ENCODE data around the gene SPTBN4. TPM values are rescaled to one million over a fixed set of nuclear protein-coding genes. Genes with fewer than 3 reads are reported as not detected.

SPTBN4 gene
- total and polyA plus RNA-seq, 4 donors = 0.58 to 0.80 (median 0.72) TPM

DNA sequence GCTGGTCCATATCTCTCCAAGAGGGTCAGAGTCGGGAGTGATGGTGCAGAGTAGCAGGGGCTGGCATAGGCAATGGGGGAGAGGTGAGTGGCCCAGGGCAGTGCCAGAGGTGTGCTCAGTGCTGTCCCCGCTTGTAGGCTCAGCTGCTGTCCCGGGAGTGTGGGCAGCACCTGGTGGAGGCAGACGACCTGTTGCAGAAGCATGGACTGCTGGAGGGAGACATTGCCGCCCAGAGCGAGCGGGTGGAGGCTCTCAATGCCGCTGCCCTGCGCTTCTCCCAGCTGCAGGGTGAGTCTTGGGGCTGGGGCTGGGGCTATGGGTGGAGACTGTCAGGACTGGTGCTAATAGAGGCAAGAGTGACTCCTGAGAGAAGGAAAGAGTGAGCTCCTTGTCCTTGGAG is 39.3 kb downstream of the SPTBN4 start:
- Histone ChIP-seq H3K27ac (ENCODE audit: low read depth in 1 of 2, low read length in 1 of 2) (no peak overlapping the region), H3K4me1 (ENCODE audit: control insufficient read depth in 5 of 5, insufficient read depth in 5 of 5, low read length in 5 of 5) (no peaks in the 10 kb centered on the region), H3K36me3 (ENCODE audit: control insufficient read depth in 4 of 4, insufficient read depth in 4 of 4, low read length in 4 of 4) (no peaks in the 10 kb centered on the region), H3K9me3 (ENCODE audit: control insufficient read depth in 4 of 4, insufficient read depth in 3 of 4, low read length in 3 of 4) (no peaks in the 10 kb centered on the region), H3K4me3 (no peak overlapping the region), H3K9ac (ENCODE audit: insufficient read depth in 1 of 2, low read length in 2 of 2) (no peak overlapping the region), H3K27me3 (ENCODE audit: control insufficient read depth in 3 of 3, insufficient read depth in 3 of 3, low read length in 2 of 3) (peaks cover 0 to 7% (median 3%) of the 10 kb centered on the region in 3 donors)
- TF ChIP-seq, protein P1, sequence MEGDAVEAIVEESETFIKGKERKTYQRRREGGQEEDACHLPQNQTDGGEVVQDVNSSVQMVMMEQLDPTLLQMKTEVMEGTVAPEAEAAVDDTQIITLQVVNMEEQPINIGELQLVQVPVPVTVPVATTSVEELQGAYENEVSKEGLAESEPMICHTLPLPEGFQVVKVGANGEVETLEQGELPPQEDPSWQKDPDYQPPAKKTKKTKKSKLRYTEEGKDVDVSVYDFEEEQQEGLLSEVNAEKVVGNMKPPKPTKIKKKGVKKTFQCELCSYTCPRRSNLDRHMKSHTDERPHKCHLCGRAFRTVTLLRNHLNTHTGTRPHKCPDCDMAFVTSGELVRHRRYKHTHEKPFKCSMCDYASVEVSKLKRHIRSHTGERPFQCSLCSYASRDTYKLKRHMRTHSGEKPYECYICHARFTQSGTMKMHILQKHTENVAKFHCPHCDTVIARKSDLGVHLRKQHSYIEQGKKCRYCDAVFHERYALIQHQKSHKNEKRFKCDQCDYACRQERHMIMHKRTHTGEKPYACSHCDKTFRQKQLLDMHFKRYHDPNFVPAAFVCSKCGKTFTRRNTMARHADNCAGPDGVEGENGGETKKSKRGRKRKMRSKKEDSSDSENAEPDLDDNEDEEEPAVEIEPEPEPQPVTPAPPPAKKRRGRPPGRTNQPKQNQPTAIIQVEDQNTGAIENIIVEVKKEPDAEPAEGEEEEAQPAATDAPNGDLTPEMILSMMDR (IDR thresholded peaks at IDR 0.05; ENCODE audit: control extremely low read depth, extremely low read depth) = no peak
- WGBS, 2 donors = 68 to 84% methylated on average over 9 of the region's 9 CpGs
- DNase-seq = no peak
- ATAC-seq (ENCODE audit: insufficient read depth, low FRiP score) = no peak

DNA sequence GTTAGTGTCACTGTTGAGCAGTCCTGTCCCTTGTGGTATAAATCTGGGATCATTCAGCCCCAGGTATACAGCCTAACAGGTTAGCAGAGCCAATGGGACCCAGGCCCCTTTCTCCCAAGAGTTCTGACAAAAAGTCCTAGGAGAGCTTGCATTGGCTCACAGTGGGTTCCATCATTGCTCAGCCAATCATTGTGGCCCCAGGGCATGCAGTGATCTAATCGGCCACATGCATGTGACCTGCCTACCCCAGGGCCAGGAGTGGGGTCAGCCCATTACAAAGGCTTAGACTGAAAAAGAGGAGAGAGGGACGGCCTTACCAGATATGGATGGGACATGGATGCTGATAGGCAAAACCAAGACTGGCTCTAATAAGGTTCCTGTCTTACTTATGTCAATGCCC is 41.1 kb downstream of the SPTBN4 start:
- no peaks in the 10 kb centered on the region for H3K9me3 ChIP-seq (ENCODE audit: control insufficient read depth in 4 of 4, insufficient read depth in 3 of 4, low read length in 3 of 4)
- H3K9ac ChIP-seq (ENCODE audit: insufficient read depth in 1 of 2, low read length in 2 of 2) = no peak overlapping the region
- no peak overlapping the region for H3K27ac ChIP-seq (ENCODE audit: low read depth in 1 of 2, low read length in 1 of 2)
- 60 to 78% methylated on average over 2 of the region's 2 CpGs for WGBS, 2 donors
- H3K36me3 ChIP-seq (ENCODE audit: control insufficient read depth in 4 of 4, insufficient read depth in 4 of 4, low read length in 4 of 4) = no peaks in the 10 kb centered on the region
- TF ChIP-seq, protein P1 (IDR thresholded peaks at IDR 0.05; ENCODE audit: control extremely low read depth, extremely low read depth) = no peak
- ATAC-seq (ENCODE audit: insufficient read depth, low FRiP score) = no peak
- H3K4me3 ChIP-seq = no peak overlapping the region
- no peak for DNase-seq
- peaks cover 0 to 20% (median 12%) of the 10 kb centered on the region in 3 donors for H3K27me3 ChIP-seq (ENCODE audit: control insufficient read depth in 3 of 3, insufficient read depth in 3 of 3, low read length in 2 of 3)
- peaks cover 0 to 7% (median 0%) of the 10 kb centered on the region in 5 donors for H3K4me1 ChIP-seq (ENCODE audit: control insufficient read depth in 5 of 5, insufficient read depth in 5 of 5, low read length in 5 of 5)

DNA sequence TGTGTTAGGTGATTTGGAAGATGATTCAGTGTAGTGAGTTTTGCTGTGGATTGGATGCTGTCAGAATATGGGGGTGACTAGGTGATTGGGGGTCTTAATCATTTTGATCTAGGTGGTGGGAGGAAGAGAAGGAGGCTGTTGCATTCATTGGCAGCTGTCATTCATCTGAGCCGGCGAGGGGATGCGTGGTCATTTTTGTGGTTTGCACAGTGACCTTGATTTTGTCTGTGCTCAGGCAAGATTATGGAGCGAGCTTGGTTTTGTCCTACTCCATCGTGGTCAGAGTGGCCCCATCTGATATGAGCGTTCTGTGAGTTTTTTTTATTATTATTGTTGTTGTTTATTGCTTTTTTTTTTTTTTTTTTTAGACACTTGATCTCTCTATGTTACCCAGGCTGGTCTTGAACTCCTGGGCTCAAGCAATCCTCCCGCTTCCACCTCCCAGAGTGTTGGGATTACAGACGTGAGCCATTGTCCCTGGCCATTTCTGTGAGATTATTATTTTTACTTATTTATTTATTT is 42.0 kb downstream of the SPTBN4 start:
- Histone ChIP-seq H3K4me3 (no peak overlapping the region), H3K27me3 (ENCODE audit: control insufficient read depth in 3 of 3, insufficient read depth in 3 of 3, low read length in 2 of 3) (peaks cover 4 to 27% (median 19%) of the 10 kb centered on the region in 3 donors), H3K9me3 (ENCODE audit: control insufficient read depth in 4 of 4, insufficient read depth in 3 of 4, low read length in 3 of 4) (peaks cover 0 to 3% (median 0%) of the 10 kb centered on the region in 4 donors), H3K9ac (ENCODE audit: insufficient read depth in 1 of 2, low read length in 2 of 2) (no peak overlapping the region), H3K36me3 (ENCODE audit: control insufficient read depth in 4 of 4, insufficient read depth in 4 of 4, low read length in 4 of 4) (no peaks in the 10 kb centered on the region), H3K4me1 (ENCODE audit: control insufficient read depth in 5 of 5, insufficient read depth in 5 of 5, low read length in 5 of 5) (peaks cover 0 to 10% (median 0%) of the 10 kb centered on the region in 5 donors), H3K27ac (ENCODE audit: low read depth in 1 of 2, low read length in 1 of 2) (no peak overlapping the region)
- ATAC-seq (ENCODE audit: insufficient read depth, low FRiP score) = no peak
- 78 to 81% methylated on average over 8 of the region's 8 CpGs for WGBS, 2 donors
- no peak for DNase-seq
- TF ChIP-seq, protein P1 (IDR thresholded peaks at IDR 0.05; ENCODE audit: control extremely low read depth, extremely low read depth) = no peak
